ENCODE data around the gene COG5.

The COG5 gene

DNA sequence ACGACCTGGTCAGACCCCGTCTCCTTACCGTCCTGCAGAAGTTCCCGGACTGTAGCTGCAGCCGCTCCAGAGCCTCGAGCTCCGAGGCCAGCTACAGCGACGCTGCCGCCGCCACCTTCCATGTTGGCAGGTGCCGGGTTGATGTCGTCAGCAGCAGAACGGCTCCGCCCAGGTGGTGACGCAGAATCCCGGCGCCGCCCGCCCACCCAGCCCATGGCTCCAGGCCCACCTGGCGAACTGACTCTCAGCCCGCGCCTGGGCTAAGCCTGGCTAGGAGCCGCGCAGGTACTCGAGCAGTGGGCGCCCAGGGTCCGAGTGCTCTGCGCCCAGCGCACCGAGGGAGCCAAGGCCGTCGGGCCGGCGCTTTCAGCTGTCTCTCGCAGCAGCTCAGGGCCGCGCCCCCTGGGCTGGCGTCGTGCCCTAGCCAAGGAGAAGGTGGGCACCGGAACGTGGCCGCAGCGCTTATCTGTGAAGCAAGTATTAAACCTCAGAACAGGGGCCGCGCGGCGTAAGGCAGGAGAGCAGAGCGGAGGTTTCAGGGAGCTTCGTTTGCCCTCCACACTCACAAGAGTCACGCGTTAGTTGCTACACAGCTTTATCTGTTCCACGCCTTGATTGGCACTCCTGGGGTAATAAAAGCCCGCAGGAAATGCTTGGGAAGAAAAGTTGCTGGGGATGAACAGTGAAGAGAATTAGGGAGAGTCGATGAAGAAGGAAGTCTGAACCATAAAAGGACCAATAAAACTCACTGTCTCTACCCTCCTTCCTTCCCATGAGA lies at the start of gene COG5, which contains the start of gene DUS4L:
Gene COG5, minus strand, starts transcription at position 146 of the 778 bp plus-strand sequence. Its CDS starts 24 bp downstream, at position 122.
Gene DUS4L, plus strand, starts transcription at position 197 of the 778 bp plus-strand sequence. CDS start 3,100 bp downstream, outside the sequence.
- peak within 1 kb of the TSS; percentile 96 for H3K4me3 ChIP-seq (ENCODE audit: low read depth, low read length)
- peak; percentile 36 for DNase-seq (ENCODE audit: low read depth)

GRCh38 chr7:107613439-107613838 lies 49.7 kb upstream of the COG5 start:
- H3K4me3 ChIP-seq (ENCODE audit: low read depth, low read length) = no peak overlapping the region
- no peak for DNase-seq (ENCODE audit: low read depth)

DNA sequence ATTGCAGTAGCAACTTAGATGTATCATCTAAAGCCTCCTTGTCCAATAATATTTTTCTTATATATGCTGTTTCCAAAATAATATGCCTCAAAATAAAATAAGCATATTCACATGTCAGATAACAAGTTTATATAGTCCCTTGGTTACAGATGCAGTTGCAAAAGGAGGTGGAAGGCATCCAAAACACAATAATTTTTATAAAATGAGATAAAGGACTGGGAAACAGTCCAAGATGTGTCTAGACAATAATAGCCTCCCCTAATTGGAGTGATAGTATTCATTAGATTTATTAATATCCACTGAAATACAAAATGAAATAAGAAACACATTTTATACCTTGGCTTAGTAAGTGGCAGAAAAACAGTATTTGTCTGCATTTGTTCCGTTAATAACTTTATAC lies 46.6 kb upstream of the COG5 start:
- no peak overlapping the region for H3K4me3 ChIP-seq (ENCODE audit: low read depth, low read length)
- no peak for DNase-seq (ENCODE audit: low read depth)

- DNase-seq (ENCODE audit: low read depth) = no peak
- no peak overlapping the region for H3K4me3 ChIP-seq (ENCODE audit: low read depth, low read length)
Observed at GRCh38 chr7:107609811-107610261, 46.1 kb upstream of the COG5 start.

DNA sequence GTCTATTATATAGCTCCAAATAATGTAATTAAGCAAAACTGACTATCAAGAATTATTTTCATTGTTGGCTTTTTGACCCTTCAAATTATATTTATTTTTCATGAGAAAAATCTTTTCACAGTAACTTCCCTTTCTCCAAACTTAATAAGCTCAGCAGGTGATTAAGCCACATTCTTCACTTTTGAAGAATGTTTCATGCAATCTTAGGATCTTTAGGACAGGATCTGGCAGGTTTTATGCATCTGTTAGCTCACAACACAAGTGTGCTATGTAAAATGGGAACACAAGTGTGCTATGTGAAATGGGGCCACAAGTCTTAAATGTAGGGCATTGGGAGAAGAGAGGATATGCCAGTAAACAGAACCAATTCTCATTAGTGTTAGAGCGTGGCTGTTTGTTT lies 42.6 kb upstream of the COG5 start:
- H3K4me3 ChIP-seq (ENCODE audit: low read depth, low read length) = no peak overlapping the region
- no peak for DNase-seq (ENCODE audit: low read depth)

GRCh38 chr7:107605218-107605815 lies 41.6 kb upstream of the COG5 start:
- no peak for DNase-seq (ENCODE audit: low read depth)
- H3K4me3 ChIP-seq (ENCODE audit: low read depth, low read length) = no peak overlapping the region

GRCh38 chr7:107600816-107601215 lies 37.1 kb upstream of the COG5 start:
- DNase-seq (ENCODE audit: low read depth) = no peak
- no peak overlapping the region for H3K4me3 ChIP-seq (ENCODE audit: low read depth, low read length)

GRCh38 chr7:107599262-107599661 lies 35.5 kb upstream of the COG5 start:
- DNase-seq (ENCODE audit: low read depth) = no peak
- H3K4me3 ChIP-seq (ENCODE audit: low read depth, low read length) = no peak overlapping the region

DNA sequence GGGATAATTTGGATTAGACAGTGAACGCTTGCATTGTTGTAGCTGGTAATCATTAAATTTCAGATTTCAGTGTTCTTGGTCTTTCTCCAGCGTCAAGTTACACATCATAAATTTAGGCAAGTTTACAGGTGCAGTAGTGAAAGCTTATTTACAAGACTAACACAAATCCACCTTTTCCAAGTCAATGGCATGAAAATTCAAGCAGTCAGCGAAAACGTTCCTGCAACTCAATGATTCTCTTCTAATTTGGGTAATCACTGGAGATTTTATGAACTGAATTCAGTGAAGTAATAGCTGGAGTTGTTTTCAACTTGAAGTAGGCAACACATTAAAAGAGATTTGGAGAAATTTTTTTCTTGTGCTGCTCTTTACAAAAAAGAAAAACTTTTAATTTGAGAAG lies 34.2 kb upstream of the COG5 start:
- DNase-seq (ENCODE audit: low read depth) = no peak
- no peak overlapping the region for H3K4me3 ChIP-seq (ENCODE audit: low read depth, low read length)

GRCh38 chr7:107597582-107597916 lies 33.8 kb upstream of the COG5 start:
- no peak for DNase-seq (ENCODE audit: low read depth)
- no peak overlapping the region for H3K4me3 ChIP-seq (ENCODE audit: low read depth, low read length)

DNA sequence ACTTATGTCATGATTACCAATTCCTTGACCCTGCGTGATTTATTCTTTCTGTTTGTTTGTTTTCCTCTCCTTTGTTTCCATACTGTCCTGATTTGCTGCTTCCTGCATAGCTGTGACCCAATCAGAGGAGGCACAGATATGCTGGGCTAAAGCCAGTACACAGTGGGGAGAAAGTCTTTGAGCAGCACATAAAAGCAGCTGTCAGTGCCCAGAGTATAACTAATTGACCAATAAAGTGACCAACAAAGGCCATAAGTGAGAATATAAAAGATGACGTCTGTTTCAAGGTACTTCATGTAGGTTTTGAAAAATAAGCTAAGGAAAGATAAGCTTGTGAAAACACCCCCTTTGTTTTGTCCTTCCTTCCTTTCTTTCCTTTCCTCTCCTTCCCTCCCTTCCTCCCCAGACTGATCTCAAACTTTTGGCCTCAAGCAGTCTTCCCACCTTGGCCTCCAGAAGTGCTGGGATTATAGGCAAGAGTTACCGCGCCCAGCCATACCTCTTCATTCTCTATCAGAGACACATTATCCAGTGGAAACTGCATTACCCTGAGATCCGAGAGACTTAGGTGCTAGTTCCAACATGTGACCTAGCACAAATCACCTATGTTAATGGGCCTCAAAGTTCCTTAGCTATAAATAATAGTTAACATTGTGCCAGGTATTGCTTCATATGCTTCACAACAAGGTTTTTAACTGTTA lies 33.3 kb upstream of the COG5 start:
- no peak for DNase-seq (ENCODE audit: low read depth)
- no peak overlapping the region for H3K4me3 ChIP-seq (ENCODE audit: low read depth, low read length)

GRCh38 chr7:107594961-107595737 lies 31.4 kb upstream of the COG5 start:
- DNase-seq (ENCODE audit: low read depth) = peak; percentile 74
- no peak overlapping the region for H3K4me3 ChIP-seq (ENCODE audit: low read depth, low read length)

- DNase-seq (ENCODE audit: low read depth) = no peak
Observed at GRCh38 chr7:107593025-107593410, 29.3 kb upstream of the COG5 start.

GRCh38 chr7:107592361-107593024 lies 28.8 kb upstream of the COG5 start:
- no peak overlapping the region for H3K4me3 ChIP-seq (ENCODE audit: low read depth, low read length)
- peak; percentile 63 for DNase-seq (ENCODE audit: low read depth)

More at GRCh38 chr7:107593025-107593410, 29.3 kb upstream of the COG5 start:
- no peak overlapping the region for H3K4me3 ChIP-seq (ENCODE audit: low read depth, low read length)

GRCh38 chr7:107591421-107591820 lies 27.7 kb upstream of the COG5 start:
- no peak overlapping the region for H3K4me3 ChIP-seq (ENCODE audit: low read depth, low read length)
- no peak for DNase-seq (ENCODE audit: low read depth)

- DNase-seq (ENCODE audit: low read depth) = no peak
- no peak overlapping the region for H3K4me3 ChIP-seq (ENCODE audit: low read depth, low read length)
Observed at GRCh38 chr7:107588529-107589130, 24.9 kb upstream of the COG5 start.

DNA sequence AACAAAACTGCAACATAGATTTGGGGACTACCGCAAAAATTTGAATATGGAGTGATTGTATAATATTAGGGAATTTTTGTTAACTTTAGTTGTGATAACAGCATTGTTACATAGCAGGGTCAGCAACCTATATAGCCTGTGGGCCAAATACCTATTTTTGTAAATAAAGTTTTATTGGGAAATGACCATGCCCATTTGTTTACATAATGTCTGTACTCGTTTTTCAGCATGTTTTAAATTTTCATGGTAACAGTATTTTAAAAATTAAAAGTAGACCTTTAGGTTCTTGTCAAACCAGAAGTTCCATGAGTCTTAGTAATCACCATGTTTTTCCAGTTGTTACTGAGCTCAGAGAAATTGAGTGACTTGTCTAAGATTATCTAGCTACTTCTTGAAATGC lies 21.0 kb upstream of the COG5 start:
- no peak overlapping the region for H3K4me3 ChIP-seq (ENCODE audit: low read depth, low read length)
- no peak for DNase-seq (ENCODE audit: low read depth)

DNA sequence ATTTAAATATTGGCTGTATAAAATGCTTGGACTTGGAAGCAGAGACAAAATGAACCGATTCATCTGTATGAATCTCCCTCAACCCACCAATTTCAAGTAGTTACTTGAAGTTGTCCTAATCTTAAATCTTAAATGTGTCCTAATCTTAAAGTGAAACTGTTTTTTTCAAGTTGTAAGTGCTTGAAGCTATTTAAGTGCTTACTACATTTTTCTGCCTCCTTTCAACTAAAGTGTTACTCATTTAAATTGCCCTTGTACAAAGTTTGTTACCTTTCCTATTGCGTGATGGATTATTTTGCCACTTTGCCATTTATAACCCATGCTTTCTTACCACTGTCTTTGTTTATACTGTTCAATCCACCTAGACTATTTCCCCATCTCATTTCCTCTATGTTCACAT lies 19.2 kb upstream of the COG5 start:
- H3K4me3 ChIP-seq (ENCODE audit: low read depth, low read length) = no peak overlapping the region
- no peak for DNase-seq (ENCODE audit: low read depth)

Measured in skeletal muscle cell (primary cell).